GM08714 (cell line): Measurements from ENCODE around the gene CREG2.

Source experiments
- H3K4me3 ChIP-seq: fragments of 200-500 bp; sonication (Bioruptor generic); 2 replicates; pipeline ENCODE4 v1.5.1; 2014; ENCODE audit warnings: mild to moderate bottlenecking, low read length, inconsistent platforms
- ZNF274 ChIP-seq: IDR thresholded peaks from 2 replicates; pipeline ENCODE4 v1.6.1; 2012; ENCODE audit warnings: mild to moderate bottlenecking, low read depth, low read length

The CREG2 gene, protein sequence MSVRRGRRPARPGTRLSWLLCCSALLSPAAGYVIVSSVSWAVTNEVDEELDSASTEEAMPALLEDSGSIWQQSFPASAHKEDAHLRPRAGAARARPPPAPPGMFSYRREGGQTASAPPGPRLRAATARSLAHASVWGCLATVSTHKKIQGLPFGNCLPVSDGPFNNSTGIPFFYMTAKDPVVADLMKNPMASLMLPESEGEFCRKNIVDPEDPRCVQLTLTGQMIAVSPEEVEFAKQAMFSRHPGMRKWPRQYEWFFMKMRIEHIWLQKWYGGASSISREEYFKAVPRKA

GRCh38 chr2:101387151-101387834, at the start of gene CREG2:
CREG2 (minus strand) TSS chr2:101387503; CDS start chr2:101387457, 46 bp downstream.
- H3K4me3 ChIP-seq = no peak within 1 kb of the TSS; the same call in 1 of the 2 replicates

DNA sequence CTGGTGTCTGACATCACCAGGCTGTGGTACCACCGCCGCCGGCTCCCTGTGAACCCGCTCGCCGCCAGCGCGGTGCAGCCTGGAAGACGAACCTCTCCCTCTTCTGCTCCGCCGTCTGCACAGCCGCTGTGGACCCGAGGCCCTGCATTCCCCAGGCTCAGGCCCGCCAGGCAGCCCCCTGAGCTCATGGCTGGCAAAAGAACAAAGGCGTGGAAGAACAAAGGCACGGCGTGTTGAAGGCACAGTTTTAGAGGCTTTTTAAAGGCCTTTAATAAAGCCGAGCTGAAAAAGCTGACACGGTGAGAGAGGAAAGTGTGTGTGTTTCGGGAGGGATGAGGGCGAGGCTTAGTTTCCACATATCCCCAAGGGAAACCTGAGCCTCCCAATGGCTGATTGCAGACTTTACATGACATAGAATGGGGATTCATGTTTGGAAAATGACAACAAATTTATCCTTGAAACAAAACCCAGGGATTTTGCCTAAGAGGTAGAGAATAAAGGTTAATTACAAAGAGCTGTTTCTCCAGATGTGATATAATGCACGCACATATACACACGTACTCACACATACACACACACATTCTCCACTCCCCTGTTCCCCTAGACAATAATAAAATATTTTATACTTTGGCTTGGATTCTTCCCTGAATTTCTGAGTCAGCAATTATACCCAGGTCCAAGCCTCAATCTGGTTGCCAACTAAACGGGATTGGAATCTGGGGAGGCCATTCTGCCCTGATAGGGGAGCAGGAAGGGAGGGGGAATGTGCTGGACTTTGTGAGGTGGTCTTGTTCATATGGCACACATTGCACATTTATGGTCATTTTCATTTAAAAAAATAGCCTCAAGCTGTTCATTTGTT, 47.9 kb upstream of the CREG2 start:
- no peak for TF ChIP-seq ZNF274

More at GRCh38 chr2:101387151-101387834, at the start of gene CREG2:
- TF ChIP-seq ZNF274 = no peak

GRCh38 chr2:101433465-101433864, 46.2 kb upstream of the CREG2 start:
- no peak overlapping the region for H3K4me3 ChIP-seq
- no peak for TF ChIP-seq ZNF274

More for the DNA sequence above, 47.9 kb upstream of the CREG2 start:
- no peak overlapping the region for H3K4me3 ChIP-seq

DNA sequence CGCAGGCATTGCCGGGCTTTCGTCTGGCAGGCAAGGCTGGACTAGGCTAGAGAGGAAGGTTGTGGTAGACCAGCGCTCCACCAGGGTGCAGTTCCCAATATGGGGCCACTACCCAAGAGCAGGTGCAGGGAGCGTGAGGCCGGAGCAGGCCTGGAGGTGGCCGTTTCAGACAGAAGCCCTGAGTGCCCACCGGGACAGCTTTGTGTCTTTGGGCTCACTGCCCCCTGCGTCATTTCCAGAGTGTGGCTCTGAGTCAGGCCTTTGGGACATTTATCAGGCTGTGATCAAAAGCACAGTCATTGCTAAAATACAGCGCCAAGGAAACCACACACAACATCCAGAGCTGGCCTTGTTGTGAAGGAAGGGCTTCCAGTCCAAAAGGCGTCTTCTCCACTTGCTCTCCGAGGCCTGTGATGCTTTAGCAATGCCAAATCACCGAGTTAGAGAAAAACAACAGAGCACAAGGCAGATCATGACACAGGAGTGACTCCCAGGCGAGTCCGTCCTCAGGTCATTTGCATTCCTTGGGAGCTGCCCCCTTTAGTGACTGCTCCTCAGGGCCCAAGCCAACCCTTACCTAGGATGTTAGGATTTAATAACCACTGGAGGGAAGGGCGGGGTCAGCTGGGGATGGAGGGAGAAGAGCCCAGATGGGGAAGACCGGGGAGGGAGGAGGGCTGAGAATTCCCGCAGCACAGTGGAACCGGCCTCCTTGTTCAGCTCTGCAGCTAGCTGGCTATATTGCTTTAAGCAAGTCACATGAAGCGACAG, 45.3 kb upstream of the CREG2 start:
- TF ChIP-seq ZNF274 = no peak
- no peak overlapping the region for H3K4me3 ChIP-seq

DNA sequence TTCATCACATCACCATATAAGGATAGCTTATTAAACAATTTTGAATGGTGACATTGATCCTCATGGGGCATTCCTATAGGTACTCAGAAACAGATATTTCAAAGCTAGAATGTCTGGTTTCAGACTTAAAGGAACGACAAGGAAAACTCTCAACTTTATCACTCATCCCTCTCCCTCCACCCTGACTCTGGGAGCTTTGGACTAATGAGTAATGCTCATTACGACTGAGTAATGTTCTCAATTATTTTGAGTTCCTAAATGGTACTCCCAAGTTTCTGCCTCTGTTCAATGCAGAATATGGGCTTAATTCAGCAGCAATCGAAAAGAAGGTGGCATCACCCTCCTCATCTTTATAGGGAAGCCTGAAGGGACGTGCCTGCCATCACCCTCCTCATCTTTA, 44.2 kb upstream of the CREG2 start:
- no peak overlapping the region for H3K4me3 ChIP-seq
- no peak for TF ChIP-seq ZNF274

DNA sequence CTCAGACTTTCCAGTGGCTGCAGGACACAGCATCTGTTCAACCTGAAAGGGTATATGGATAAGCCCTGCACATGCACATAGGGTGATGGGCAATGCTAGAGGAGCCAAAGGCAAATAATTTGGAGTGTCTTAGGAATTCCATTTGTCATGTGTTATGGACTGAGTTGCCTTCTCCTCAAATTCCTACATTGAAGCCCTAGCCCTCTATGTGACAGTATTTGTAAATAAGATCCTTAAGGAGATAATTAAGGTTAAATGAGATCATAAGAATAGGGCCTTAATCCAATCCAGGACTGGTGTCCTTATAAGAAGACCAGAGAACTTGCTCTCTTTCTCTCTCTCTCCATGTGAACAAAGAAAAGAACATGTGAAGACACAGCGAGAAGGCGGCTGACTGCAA, 42.9 kb upstream of the CREG2 start:
- no peak overlapping the region for H3K4me3 ChIP-seq
- no peak for TF ChIP-seq ZNF274

- TF ChIP-seq ZNF274 = no peak
- H3K4me3 ChIP-seq = no peak overlapping the region
These were observed 42.1 kb upstream of the CREG2 start for GRCh38 chr2:101429453-101429852.

GRCh38 chr2:101428422-101429176, 41.3 kb upstream of the CREG2 start:
- H3K4me3 ChIP-seq = no peak overlapping the region
- TF ChIP-seq ZNF274 = no peak

DNA sequence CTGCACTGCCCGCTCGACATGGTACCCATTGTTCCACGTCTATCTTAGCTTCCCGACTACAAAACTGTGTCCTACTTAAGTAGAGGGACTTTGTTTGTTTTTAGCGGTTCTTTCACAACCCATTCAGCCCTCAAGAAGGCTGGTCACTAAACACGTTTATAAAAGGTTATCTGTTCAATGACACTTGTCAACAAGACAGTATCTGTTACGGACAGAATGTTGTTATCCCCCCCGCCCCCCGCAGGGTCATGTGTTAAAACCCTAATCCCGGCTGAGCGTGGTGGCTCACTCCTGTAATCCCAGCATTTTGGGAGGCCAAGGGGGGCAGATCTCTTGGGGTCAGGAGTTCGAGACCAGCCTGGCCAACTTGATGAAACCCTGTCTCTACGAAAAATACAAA, 40.4 kb upstream of the CREG2 start:
- TF ChIP-seq ZNF274 = no peak
- no peak overlapping the region for H3K4me3 ChIP-seq

GRCh38 chr2:101427240-101427639, 39.9 kb upstream of the CREG2 start:
- TF ChIP-seq ZNF274 = no peak
- H3K4me3 ChIP-seq = no peak overlapping the region

DNA sequence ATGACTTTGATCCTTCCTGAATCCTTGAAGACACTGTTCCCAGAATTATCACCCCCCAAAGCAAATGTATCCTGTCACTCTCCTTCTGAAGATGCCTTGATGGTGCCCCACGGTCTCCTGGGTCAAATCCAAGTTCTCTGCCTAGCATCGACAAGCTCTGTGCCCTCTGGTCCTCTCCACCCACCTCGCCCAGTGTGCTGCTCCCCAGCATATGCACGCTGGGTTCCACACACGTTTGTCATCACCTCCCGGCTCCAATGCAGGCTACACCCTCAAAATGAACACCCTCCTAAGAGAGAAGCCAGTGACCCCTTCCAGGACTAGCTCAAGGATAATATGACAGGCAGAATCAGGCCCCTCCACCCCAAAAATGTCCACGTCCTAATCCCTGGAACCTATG, 39.5 kb upstream of the CREG2 start:
- no peak overlapping the region for H3K4me3 ChIP-seq
- TF ChIP-seq ZNF274 = no peak

DNA sequence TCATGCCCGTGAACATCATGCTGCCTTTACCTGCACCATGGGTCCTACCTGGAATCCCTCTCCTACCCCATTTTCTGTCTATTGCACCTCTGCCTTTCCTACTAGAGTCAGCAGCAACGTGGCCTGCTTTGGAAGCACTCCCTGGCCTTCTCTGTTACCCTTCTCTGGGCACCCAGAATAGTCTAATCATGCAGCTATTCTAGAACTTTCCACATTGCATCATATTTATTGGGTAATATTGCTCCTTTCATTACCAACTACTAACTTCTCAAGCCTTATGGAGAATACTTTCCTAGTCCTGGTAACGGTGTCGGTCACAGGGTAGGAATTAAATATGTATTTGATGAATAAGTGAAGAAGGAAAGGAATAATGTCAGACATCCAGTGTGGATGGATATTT, 33.3 kb upstream of the CREG2 start:
- H3K4me3 ChIP-seq = no peak overlapping the region
- TF ChIP-seq ZNF274 = no peak

DNA sequence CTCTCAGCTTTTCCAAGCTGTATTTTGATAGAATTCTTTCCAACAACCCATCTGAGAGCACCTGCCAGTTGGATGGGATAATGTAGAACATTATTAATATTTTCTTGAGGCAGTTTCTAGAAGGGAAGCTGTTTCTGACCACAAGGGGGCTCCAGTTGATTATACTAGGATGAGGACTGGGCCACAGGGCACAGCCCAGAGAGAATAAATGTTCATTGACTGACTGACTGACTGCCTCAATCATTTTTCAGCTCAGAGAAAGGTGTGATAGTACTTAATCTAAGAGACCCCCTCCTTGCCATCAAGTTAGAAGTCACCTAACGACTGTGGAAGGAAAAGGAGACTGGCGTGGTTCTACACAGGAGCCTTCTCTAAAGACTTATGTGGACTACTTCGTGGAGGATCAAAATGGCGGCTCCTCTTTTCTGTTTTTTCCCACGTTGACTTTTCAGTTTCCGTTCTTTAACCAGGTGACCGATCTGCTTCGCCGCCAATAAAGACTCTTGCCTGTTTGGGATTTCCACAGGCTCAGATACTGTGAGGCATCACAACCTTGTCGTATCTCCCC, 31.9 kb upstream of the CREG2 start:
- H3K4me3 ChIP-seq = no peak overlapping the region
- no peak for TF ChIP-seq ZNF274
